Fibroblast of lung (primary cell): ENCODE data around the gene TRPM4. TPM values are rescaled to one million over a fixed set of nuclear protein-coding genes. Genes with fewer than 3 reads are reported as not detected.

Source experiments
- DNase-seq, 2 donors: peaks; one replicate each; pipeline versions ENCODE4 v3.0.0 to v3.0.0-alpha.2; 2010; ENCODE audit warnings: low read depth in 2 of 2
- H2AFZ ChIP-seq: 2 replicates; pipeline ENCODE4 v1.5.1; 2012; ENCODE audit warnings: low read length, control low read depth, inconsistent platforms
- H3K27ac ChIP-seq: 2 replicates; pipeline ENCODE4 v1.5.1; 2011; ENCODE audit warnings: low read length, control low read depth; ENCODE audit not compliant: insufficient read depth
- H3K27me3 ChIP-seq: 2 replicates; pipeline ENCODE4 v1.5.1; 2011; ENCODE audit warnings: mild to moderate bottlenecking, low read length; ENCODE audit not compliant: control insufficient read depth, insufficient read depth
- H3K36me3 ChIP-seq: 2 replicates; pipeline ENCODE4 v1.5.1; 2011; ENCODE audit warnings: low read length; ENCODE audit not compliant: control insufficient read depth, insufficient read depth
- H3K4me1 ChIP-seq: 2 replicates; pipeline ENCODE4 v1.5.1; 2011; ENCODE audit warnings: low read length; ENCODE audit not compliant: control insufficient read depth, insufficient read depth; ENCODE audit errors: extremely low read depth
- H3K4me2 ChIP-seq: 2 replicates; pipeline ENCODE4 v1.5.1; 2011; ENCODE audit warnings: low read length, control low read depth; ENCODE audit not compliant: insufficient read depth; ENCODE audit errors: extremely low read depth
- H3K4me3 ChIP-seq, 4 experiments: fragments of 200-600 bp in 1 of 4; sonication (generic) in 1 of 4; replicated peaks in 1 of 4; 2 replicates each; pipeline ENCODE4 v1.5.1; 2011 to 2016; ENCODE audit warnings: low read length in 4 of 4, low read depth in 3 of 4, mild to moderate bottlenecking in 3 of 4, control low read depth in 2 of 4, inconsistent platforms in 1 of 4, mixed read lengths in 1 of 4; ENCODE audit not compliant: insufficient read depth in 1 of 4; ENCODE audit errors: control extremely low read depth in 1 of 4
- H3K79me2 ChIP-seq: 2 replicates; pipeline ENCODE4 v1.5.1; 2012; ENCODE audit warnings: mild to moderate bottlenecking, low read length, inconsistent platforms; ENCODE audit not compliant: control insufficient read depth, insufficient read depth
- H3K9ac ChIP-seq: 2 replicates; pipeline ENCODE4 v1.5.1; 2011; ENCODE audit warnings: mild to moderate bottlenecking, low read length, control low read depth; ENCODE audit not compliant: insufficient read depth
- H3K9me3 ChIP-seq: 2 replicates; pipeline ENCODE4 v1.5.1; 2012; ENCODE audit warnings: low read depth, low read length; ENCODE audit not compliant: control insufficient read depth, insufficient read depth
- H4K20me1 ChIP-seq: 2 replicates; pipeline ENCODE4 v1.5.1; 2011; ENCODE audit warnings: low read length; ENCODE audit not compliant: control insufficient read depth, insufficient read depth; ENCODE audit errors: extremely low read depth
- CTCF ChIP-seq, 2 donors: IDR thresholded peaks in 1 of 2; conservative IDR thresholded peaks in 1 of 2; 1 replicate in 1 of 2; 2 replicates in 1 of 2; pipeline ENCODE4 v1.5.1; 2011 to 2012; ENCODE audit warnings: low read length in 2 of 2, control low read depth in 1 of 2, inconsistent platforms in 1 of 2, low read depth in 1 of 2, mild to moderate bottlenecking in 1 of 2
- EZH2 ChIP-seq: IDR thresholded peaks from 2 replicates; pipeline ENCODE4 v1.5.1; 2012; ENCODE audit warnings: low read length, control low read depth, mild to moderate bottlenecking; ENCODE audit errors: missing control alignments
- polyA plus RNA-seq, 2 donors: library from polyadenylated mRNA; depleted of rRNA in 1 of 2; stranded (reverse) in 1 of 2; unstranded in 1 of 2; fragments of >200 nt; gene quantifications; 2 replicates each; pipeline ENCODE4 v1.2.1, GENCODE V29; 2011 to 2012; ENCODE audit warnings: missing spikeins in 1 of 2
- total RNA-seq: library from RNA; depleted of rRNA; stranded (reverse); fragments of >200 nt; gene quantifications from 2 replicates; pipeline ENCODE4 v1.2.1, GENCODE V29; 2014

The TRPM4 gene
- total and polyA plus RNA-seq, 2 donors (not counting 1 experiment from before 2014, with no cell fraction given), result 6.7 to 18.7 TPM

GRCh38 chr19:49148044-49148682 lies 9.4 kb upstream of the TRPM4 start:
- H3K4me1 ChIP-seq, result peaks cover 8% of the 10 kb centered on the region
- H4K20me1 ChIP-seq, result no peaks in the 10 kb centered on the region
- no peak overlapping the region for H3K4me2 ChIP-seq
- no peaks in the 10 kb centered on the region for H3K79me2 ChIP-seq
- no peak for DNase-seq
- H2AFZ ChIP-seq, result no peak overlapping the region
- H3K27me3 ChIP-seq, result peaks cover 4% of the 10 kb centered on the region
- H3K9me3 ChIP-seq, result no peaks in the 10 kb centered on the region
- TF ChIP-seq CTCF (conservative IDR thresholded peaks at IDR 0.05 in 1 of 2, IDR thresholded peaks at IDR 0.05 in 1 of 2; ENCODE audit: low read depth in 1 of 2, low read length in 2 of 2), result no peak
- no peak for TF ChIP-seq EZH2
- H3K27ac ChIP-seq, result no peak overlapping the region
- H3K36me3 ChIP-seq, result no peaks in the 10 kb centered on the region
- H3K9ac ChIP-seq, result no peak overlapping the region
- no peak overlapping the region for H3K4me3 ChIP-seq

GRCh38 chr19:49148784-49149651 lies 8.6 kb upstream of the TRPM4 start:
- H3K27ac ChIP-seq, result no peak overlapping the region
- no peak overlapping the region for H3K9ac ChIP-seq
- H3K4me2 ChIP-seq, result peak overlapping the region; percentile 92
- H2AFZ ChIP-seq, result peak overlapping the region; percentile 89
- H3K79me2 ChIP-seq, result no peaks in the 10 kb centered on the region
- H4K20me1 ChIP-seq, result no peaks in the 10 kb centered on the region
- peak; percentile 83 to 89 for DNase-seq
- no peaks in the 10 kb centered on the region for H3K36me3 ChIP-seq
- peaks cover 4% of the 10 kb centered on the region for H3K27me3 ChIP-seq
- peaks cover 8% of the 10 kb centered on the region for H3K4me1 ChIP-seq
- H3K4me3 ChIP-seq, result peak overlapping the region; percentile 66 to 80 (median 71)
- TF ChIP-seq CTCF (conservative IDR thresholded peaks at IDR 0.05 in 1 of 2, IDR thresholded peaks at IDR 0.05 in 1 of 2; ENCODE audit: low read depth in 1 of 2, low read length in 2 of 2), result no peak
- TF ChIP-seq EZH2, result no peak
- no peaks in the 10 kb centered on the region for H3K9me3 ChIP-seq

- peak overlapping the region; percentile 22 for H3K27ac ChIP-seq
- H4K20me1 ChIP-seq, result no peaks in the 10 kb centered on the region
- TF ChIP-seq EZH2 (no peak), CTCF (conservative IDR thresholded peaks at IDR 0.05 in 1 of 2, IDR thresholded peaks at IDR 0.05 in 1 of 2; ENCODE audit: low read depth in 1 of 2, low read length in 2 of 2) (no peak)
- peak overlapping the region; percentile 63 for H3K9ac ChIP-seq
- DNase-seq, result peak; percentile 82 to 87
- H3K27me3 ChIP-seq, result peaks cover 4% of the 10 kb centered on the region
- peaks cover 8% of the 10 kb centered on the region for H3K4me1 ChIP-seq
- peak overlapping the region; percentile 66 to 80 (median 71) for H3K4me3 ChIP-seq
- H2AFZ ChIP-seq, result peak overlapping the region; percentile 89
- H3K79me2 ChIP-seq, result no peaks in the 10 kb centered on the region
- no peaks in the 10 kb centered on the region for H3K36me3 ChIP-seq
- H3K4me2 ChIP-seq, result peak overlapping the region; percentile 92
- H3K9me3 ChIP-seq, result no peaks in the 10 kb centered on the region
Observed at GRCh38 chr19:49149652-49150105, 7.9 kb upstream of the TRPM4 start.
